Measurements from ENCODE around the gene ZNHIT2.

Gene ZNHIT2

GRCh38 chr11:65077451-65077850 lies 40.0 kb downstream of the ZNHIT2 start:
- Histone ChIP-seq H3K4me3 (ENCODE audit: severe bottlenecking) (no peak overlapping the region), H3K9me3 (ENCODE audit: severe bottlenecking) (no peaks in the 10 kb centered on the region), H3K27ac (ENCODE audit: poor library complexity, severe bottlenecking) (no peak overlapping the region), H3K4me1 (ENCODE audit: insufficient read depth, poor library complexity, severe bottlenecking) (peaks cover 1% of the 10 kb centered on the region), H3K27me3 (ENCODE audit: insufficient read depth, poor library complexity, severe bottlenecking) (no peaks in the 10 kb centered on the region), H3K36me3 (ENCODE audit: low read depth) (peaks cover 54% of the 10 kb centered on the region)
- DNase-seq (ENCODE audit: low spot score) (no peak), ATAC-seq (ENCODE audit: low read depth) (peak; percentile 21; the same call in 1 of the 3 replicates)
- no peak for TF ChIP-seq CTCF (IDR thresholded peaks at IDR 0.05; ENCODE audit: poor library complexity, severe bottlenecking)

GRCh38 chr11:65072631-65072966 lies 44.9 kb downstream of the ZNHIT2 start:
- Histone ChIP-seq H3K9me3 (ENCODE audit: severe bottlenecking) (no peaks in the 10 kb centered on the region), H3K36me3 (ENCODE audit: low read depth) (peaks cover 7% of the 10 kb centered on the region), H3K4me3 (ENCODE audit: severe bottlenecking) (no peak overlapping the region), H3K27me3 (ENCODE audit: insufficient read depth, poor library complexity, severe bottlenecking) (no peaks in the 10 kb centered on the region), H3K27ac (ENCODE audit: poor library complexity, severe bottlenecking) (no peak overlapping the region), H3K4me1 (ENCODE audit: insufficient read depth, poor library complexity, severe bottlenecking) (no peaks in the 10 kb centered on the region)
- ATAC-seq (ENCODE audit: low read depth) (no peak), DNase-seq (ENCODE audit: low spot score) (no peak)
- TF ChIP-seq CTCF (IDR thresholded peaks at IDR 0.05; ENCODE audit: poor library complexity, severe bottlenecking) = no peak

- H3K27ac ChIP-seq (ENCODE audit: poor library complexity, severe bottlenecking) = no peak overlapping the region
- no peak for ATAC-seq (ENCODE audit: low read depth)
- DNase-seq (ENCODE audit: low spot score) = no peak
- H3K9me3 ChIP-seq (ENCODE audit: severe bottlenecking) = no peaks in the 10 kb centered on the region
- H3K4me1 ChIP-seq (ENCODE audit: insufficient read depth, poor library complexity, severe bottlenecking) = no peaks in the 10 kb centered on the region
- peaks cover 2% of the 10 kb centered on the region for H3K36me3 ChIP-seq (ENCODE audit: low read depth)
- H3K27me3 ChIP-seq (ENCODE audit: insufficient read depth, poor library complexity, severe bottlenecking) = no peaks in the 10 kb centered on the region
- TF ChIP-seq CTCF (IDR thresholded peaks at IDR 0.05; ENCODE audit: poor library complexity, severe bottlenecking) = no peak
- no peak overlapping the region for H3K4me3 ChIP-seq (ENCODE audit: severe bottlenecking)
Observed at GRCh38 chr11:65071907-65072630, 45.4 kb downstream of the ZNHIT2 start.

GRCh38 chr11:65069217-65069616 lies 48.3 kb downstream of the ZNHIT2 start:
- DNase-seq (ENCODE audit: low spot score) (no peak), ATAC-seq (ENCODE audit: low read depth) (no peak)
- no peaks in the 10 kb centered on the region for H3K9me3 ChIP-seq (ENCODE audit: severe bottlenecking)
- TF ChIP-seq CTCF (IDR thresholded peaks at IDR 0.05; ENCODE audit: poor library complexity, severe bottlenecking) = no peak
- H3K27me3 ChIP-seq (ENCODE audit: insufficient read depth, poor library complexity, severe bottlenecking) = no peaks in the 10 kb centered on the region
- no peak overlapping the region for H3K4me3 ChIP-seq (ENCODE audit: severe bottlenecking)
- no peaks in the 10 kb centered on the region for H3K4me1 ChIP-seq (ENCODE audit: insufficient read depth, poor library complexity, severe bottlenecking)
- no peak overlapping the region for H3K27ac ChIP-seq (ENCODE audit: poor library complexity, severe bottlenecking)
- H3K36me3 ChIP-seq (ENCODE audit: low read depth) = no peaks in the 10 kb centered on the region

- H3K9me3 ChIP-seq (ENCODE audit: severe bottlenecking) = no peaks in the 10 kb centered on the region
- H3K36me3 ChIP-seq (ENCODE audit: low read depth) = no peaks in the 10 kb centered on the region
- no peaks in the 10 kb centered on the region for H3K27me3 ChIP-seq (ENCODE audit: insufficient read depth, poor library complexity, severe bottlenecking)
- no peak overlapping the region for H3K27ac ChIP-seq (ENCODE audit: poor library complexity, severe bottlenecking)
- ATAC-seq (ENCODE audit: low read depth) (no peak), DNase-seq (ENCODE audit: low spot score) (no peak)
- no peak overlapping the region for H3K4me3 ChIP-seq (ENCODE audit: severe bottlenecking)
- no peaks in the 10 kb centered on the region for H3K4me1 ChIP-seq (ENCODE audit: insufficient read depth, poor library complexity, severe bottlenecking)
- no peak for TF ChIP-seq CTCF (IDR thresholded peaks at IDR 0.05; ENCODE audit: poor library complexity, severe bottlenecking)
Observed at GRCh38 chr11:65067446-65067845, 50.1 kb downstream of the ZNHIT2 start.
